HEK293 (cell line): ENCODE results near the gene ARHGAP26.
A peak's percentile ranks its signal among the peaks of the same experiment; 100 is the strongest.

Source experiments
- CTCF ChIA-PET: fragments of 350-600 bp; formaldehyde crosslinking; extraction: SDS; loops from one replicate; lab custom pipeline; 2021; ENCODE audit warnings: antibody characterized with exemption; lab: Yijun Ruan, JAX
- POLR2A ChIA-PET: fragments of 300-600 bp; formaldehyde crosslinking; extraction: SDS; loops from one replicate; lab custom pipeline; 2020; ENCODE audit warnings: antibody characterized with exemption, inconsistent platforms; lab: Yijun Ruan, JAX
- H3K27ac ChIP-seq: fragments of 200-500 bp; sonication (Bioruptor generic); 2 replicates; pipeline ENCODE4 v1.5.1; 2014; ENCODE audit warnings: low read depth, low read length, control low read depth, inconsistent platforms; ENCODE audit errors: extremely low read depth
- H3K36me3 ChIP-seq, 2 experiments: fragments of 200-500 bp in 1 of 2; sonication (Bioruptor generic) in 1 of 2; 1 replicate in 1 of 2; 2 replicates in 1 of 2; pipeline ENCODE4 v1.5.1; 2014 to 2017; ENCODE audit warnings: inconsistent platforms in 2 of 2, low read length in 2 of 2; ENCODE audit not compliant: control insufficient read depth in 2 of 2, insufficient read depth in 1 of 2
- H3K4me1 ChIP-seq: fragments of 200-500 bp; sonication (Bioruptor generic); 2 replicates; pipeline ENCODE4 v1.5.1; 2014; ENCODE audit warnings: mild to moderate bottlenecking, low read length, inconsistent platforms; ENCODE audit not compliant: control insufficient read depth, insufficient read depth
- H3K4me3 ChIP-seq: 2 replicates; pipeline ENCODE4 v1.5.1; 2011; ENCODE audit warnings: low read depth, mild to moderate bottlenecking, control low read depth, low read length, moderate library complexity
- H3K9me3 ChIP-seq: fragments of 200-500 bp; sonication (Bioruptor generic); 2 replicates; pipeline ENCODE4 v1.5.1; 2014; ENCODE audit warnings: low read depth, low read length, inconsistent platforms; ENCODE audit not compliant: control insufficient read depth, insufficient read depth
- SP2 ChIP-seq: fragments of 450-650 bp; formaldehyde crosslinking; IDR thresholded peaks from 2 replicates; pipeline ENCODE4 v1.5.1; 2016; ENCODE audit warnings: missing biosample characterization, missing genetic modification characterization
- ZBTB48 ChIP-seq: fragments of 450-650 bp; formaldehyde crosslinking; IDR thresholded peaks from 2 replicates; pipeline ENCODE4 v1.5.1; 2016; ENCODE audit warnings: missing biosample characterization, missing genetic modification characterization
- ZNF138 ChIP-seq: fragments of 450-650 bp; formaldehyde crosslinking; IDR thresholded peaks from 2 replicates; pipeline ENCODE4 v1.5.1; 2016; ENCODE audit warnings: missing biosample characterization, missing genetic modification characterization, borderline replicate concordance
- ZNF146 ChIP-seq: fragments of 450-650 bp; formaldehyde crosslinking; IDR thresholded peaks from 2 replicates; pipeline ENCODE4 v1.5.1; 2016; ENCODE audit warnings: missing biosample characterization, missing genetic modification characterization
- ZNF16 ChIP-seq: fragments of 450-650 bp; formaldehyde crosslinking; IDR thresholded peaks from 2 replicates; pipeline ENCODE4 v1.5.1; 2016; ENCODE audit warnings: low read depth, missing biosample characterization, missing genetic modification characterization
- ZNF354C ChIP-seq: fragments of 450-650 bp; formaldehyde crosslinking; IDR thresholded peaks from 2 replicates; pipeline ENCODE4 v1.5.1; 2016; ENCODE audit warnings: missing biosample characterization, missing genetic modification characterization, low read depth, borderline replicate concordance
- ZNF48 ChIP-seq: fragments of 450-650 bp; formaldehyde crosslinking; IDR thresholded peaks from 2 replicates; pipeline ENCODE4 v1.5.1; 2016; ENCODE audit warnings: missing biosample characterization, missing genetic modification characterization
- ZNF529 ChIP-seq: fragments of 450-650 bp; formaldehyde crosslinking; IDR thresholded peaks from 2 replicates; pipeline ENCODE4 v1.5.1; 2017; ENCODE audit warnings: missing genetic modification characterization, missing biosample characterization; ENCODE audit not compliant: insufficient replicate concordance
- ZNF629 ChIP-seq: fragments of 450-650 bp; formaldehyde crosslinking; IDR thresholded peaks from 2 replicates; pipeline ENCODE4 v1.5.1; 2017; ENCODE audit warnings: missing biosample characterization, missing genetic modification characterization
- ZNF768 ChIP-seq: fragments of 450-650 bp; formaldehyde crosslinking; IDR thresholded peaks from 2 replicates; pipeline ENCODE4 v1.5.1; 2018; ENCODE audit warnings: missing biosample characterization, mild to moderate bottlenecking, missing genetic modification characterization
- TF ChIP-seq, protein P1 (sequence below): fragments of 450-650 bp; formaldehyde crosslinking; IDR thresholded peaks from 2 replicates; pipeline ENCODE4 v1.5.1; 2016; ENCODE audit warnings: missing biosample characterization, missing genetic modification characterization
- TF ChIP-seq, protein P2 (sequence below): fragments of 450-650 bp; formaldehyde crosslinking; IDR thresholded peaks from 2 replicates; pipeline ENCODE4 v1.5.1; 2017; ENCODE audit warnings: missing biosample characterization, mild to moderate bottlenecking, missing genetic modification characterization, moderate library complexity

The ARHGAP26 gene

DNA sequence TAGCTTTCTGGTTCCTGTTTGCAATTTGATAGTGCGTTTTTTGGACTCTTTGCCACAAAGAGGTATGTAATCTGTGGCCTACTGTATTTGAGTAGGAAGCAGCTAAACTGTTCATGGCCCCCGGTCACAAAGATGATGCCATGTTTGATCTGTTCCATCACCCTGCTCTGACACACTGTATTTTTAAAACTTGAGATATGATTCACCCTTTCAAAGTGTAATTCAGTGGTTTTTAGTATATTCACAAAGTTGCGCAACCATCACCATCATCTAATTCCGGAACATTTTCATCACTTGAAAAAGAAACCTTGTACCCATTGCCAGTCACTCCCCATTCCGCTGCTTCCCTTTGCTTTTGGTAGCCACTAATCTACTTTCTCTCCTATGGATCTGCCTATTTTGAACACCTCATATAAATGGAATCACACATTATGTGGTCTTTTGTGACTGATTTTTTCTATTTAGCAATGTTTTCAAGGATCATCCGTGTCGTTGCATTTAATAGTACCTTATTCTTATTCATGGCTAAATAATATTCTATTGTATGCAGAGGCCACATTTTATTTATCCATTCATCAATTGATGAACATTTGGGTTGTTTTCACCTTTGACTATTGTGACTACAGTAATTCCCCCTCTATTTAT lies 491.7 kb downstream of the ARHGAP26 start:
- ChIA-PET CTCF (no interaction called here), POLR2A (no interaction called here)
- H3K4me3 ChIP-seq = no peak overlapping the region
- no peak overlapping the region for H3K27ac ChIP-seq
- H3K4me1 ChIP-seq = no peaks in the 10 kb centered on the region
- no peaks in the 10 kb centered on the region for H3K9me3 ChIP-seq
- TF ChIP-seq ZNF48 (tag by site-specific recombination) = no peak
- peak; percentile 7; the same call in 1 of the 2 replicates for TF ChIP-seq ZNF146 (tag by site-specific recombination)
- no peaks in the 10 kb centered on the region for H3K36me3 ChIP-seq

DNA sequence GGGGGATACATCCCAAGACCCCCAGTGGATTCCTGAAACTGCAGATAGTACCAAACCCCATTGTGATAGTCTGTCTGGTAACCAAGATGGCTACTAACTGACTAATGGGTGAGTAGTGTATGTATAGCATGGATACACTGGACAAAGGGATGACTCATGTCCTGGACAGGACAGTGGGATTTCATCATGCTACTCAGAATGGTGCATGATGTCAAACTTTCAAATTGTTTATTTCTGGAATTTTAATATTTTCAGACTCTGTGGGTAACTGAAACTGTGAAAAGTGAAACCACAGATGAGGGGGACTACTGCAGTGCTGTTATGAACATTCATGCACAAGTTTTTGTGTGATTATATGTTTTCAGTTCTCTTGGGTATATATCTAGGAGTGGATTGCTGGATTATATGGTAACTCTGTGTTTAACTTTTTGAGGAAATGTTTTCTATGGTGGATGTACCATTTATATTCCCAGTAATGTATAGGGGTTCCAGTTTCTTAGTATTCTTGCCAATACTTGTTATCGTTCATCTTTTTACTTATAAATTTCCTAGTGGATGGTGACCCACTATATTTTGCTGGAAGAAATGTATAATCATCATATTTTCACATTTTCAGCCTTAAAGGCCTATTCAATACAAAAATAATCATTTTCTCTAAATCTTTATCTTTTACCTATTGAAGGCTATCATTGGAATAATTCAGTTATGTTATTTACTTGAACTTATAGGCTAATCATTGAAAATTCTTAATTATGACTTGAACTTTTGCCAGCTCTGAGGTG lies 492.4 kb downstream of the ARHGAP26 start:
- ChIA-PET CTCF (no interaction called here), POLR2A (no interaction called here)
- Histone ChIP-seq H3K9me3 (no peaks in the 10 kb centered on the region), H3K27ac (no peak overlapping the region), H3K4me3 (no peak overlapping the region), H3K4me1 (no peaks in the 10 kb centered on the region), H3K36me3 (no peaks in the 10 kb centered on the region)
- no peak for TF ChIP-seq ZNF16 (tag by site-specific recombination)
- no peak for TF ChIP-seq ZNF529
- 0 out of 2 replicates have a peak, but pooled peaks have one; percentile 1 for TF ChIP-seq ZNF146 (tag by site-specific recombination)
- no peak for TF ChIP-seq ZNF138
- TF ChIP-seq ZNF629 (tag by site-specific recombination) = peak; percentile 22; the same call in 1 of the 2 replicates
- TF ChIP-seq, protein P1, sequence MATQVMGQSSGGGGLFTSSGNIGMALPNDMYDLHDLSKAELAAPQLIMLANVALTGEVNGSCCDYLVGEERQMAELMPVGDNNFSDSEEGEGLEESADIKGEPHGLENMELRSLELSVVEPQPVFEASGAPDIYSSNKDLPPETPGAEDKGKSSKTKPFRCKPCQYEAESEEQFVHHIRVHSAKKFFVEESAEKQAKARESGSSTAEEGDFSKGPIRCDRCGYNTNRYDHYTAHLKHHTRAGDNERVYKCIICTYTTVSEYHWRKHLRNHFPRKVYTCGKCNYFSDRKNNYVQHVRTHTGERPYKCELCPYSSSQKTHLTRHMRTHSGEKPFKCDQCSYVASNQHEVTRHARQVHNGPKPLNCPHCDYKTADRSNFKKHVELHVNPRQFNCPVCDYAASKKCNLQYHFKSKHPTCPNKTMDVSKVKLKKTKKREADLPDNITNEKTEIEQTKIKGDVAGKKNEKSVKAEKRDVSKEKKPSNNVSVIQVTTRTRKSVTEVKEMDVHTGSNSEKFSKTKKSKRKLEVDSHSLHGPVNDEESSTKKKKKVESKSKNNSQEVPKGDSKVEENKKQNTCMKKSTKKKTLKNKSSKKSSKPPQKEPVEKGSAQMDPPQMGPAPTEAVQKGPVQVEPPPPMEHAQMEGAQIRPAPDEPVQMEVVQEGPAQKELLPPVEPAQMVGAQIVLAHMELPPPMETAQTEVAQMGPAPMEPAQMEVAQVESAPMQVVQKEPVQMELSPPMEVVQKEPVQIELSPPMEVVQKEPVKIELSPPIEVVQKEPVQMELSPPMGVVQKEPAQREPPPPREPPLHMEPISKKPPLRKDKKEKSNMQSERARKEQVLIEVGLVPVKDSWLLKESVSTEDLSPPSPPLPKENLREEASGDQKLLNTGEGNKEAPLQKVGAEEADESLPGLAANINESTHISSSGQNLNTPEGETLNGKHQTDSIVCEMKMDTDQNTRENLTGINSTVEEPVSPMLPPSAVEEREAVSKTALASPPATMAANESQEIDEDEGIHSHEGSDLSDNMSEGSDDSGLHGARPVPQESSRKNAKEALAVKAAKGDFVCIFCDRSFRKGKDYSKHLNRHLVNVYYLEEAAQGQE (tag by site-specific recombination) = no peak

DNA sequence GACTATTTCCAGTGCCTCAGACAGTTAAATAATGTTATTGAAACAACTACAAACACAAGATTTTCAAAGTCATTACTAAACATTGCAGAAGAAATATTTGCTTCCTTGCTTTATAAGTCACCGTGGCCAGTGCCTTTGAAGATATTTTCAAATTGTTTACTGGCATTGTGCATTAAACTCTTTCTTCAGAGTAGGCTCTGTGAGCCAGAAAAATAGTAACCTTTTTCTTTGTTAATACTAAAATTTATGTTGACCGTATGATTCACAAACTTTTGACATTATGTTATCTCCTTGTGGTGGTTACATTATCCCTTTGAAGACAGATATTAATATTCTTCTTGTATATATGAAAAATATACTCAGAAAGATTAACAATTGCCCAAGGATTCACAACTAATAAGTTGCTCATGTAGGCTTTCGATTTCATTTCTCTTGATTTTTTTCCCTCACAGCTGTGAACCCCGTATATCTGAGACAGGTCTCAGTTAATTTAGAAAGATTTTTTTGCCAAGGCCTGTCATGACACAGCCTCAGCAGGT lies 493.2 kb downstream of the ARHGAP26 start:
- Histone ChIP-seq H3K27ac (no peak overlapping the region), H3K36me3 (no peaks in the 10 kb centered on the region), H3K9me3 (no peaks in the 10 kb centered on the region), H3K4me1 (no peaks in the 10 kb centered on the region), H3K4me3 (no peak overlapping the region)
- ChIA-PET POLR2A (no interaction called here), CTCF (no interaction called here)
- TF ChIP-seq SP2 (tag by site-specific recombination) (no peak), ZBTB48 (tag by site-specific recombination) (no peak), ZNF768 (tag by site-specific recombination) (no peak), ZNF354C (tag by site-specific recombination) (no peak)
- TF ChIP-seq, protein P2, sequence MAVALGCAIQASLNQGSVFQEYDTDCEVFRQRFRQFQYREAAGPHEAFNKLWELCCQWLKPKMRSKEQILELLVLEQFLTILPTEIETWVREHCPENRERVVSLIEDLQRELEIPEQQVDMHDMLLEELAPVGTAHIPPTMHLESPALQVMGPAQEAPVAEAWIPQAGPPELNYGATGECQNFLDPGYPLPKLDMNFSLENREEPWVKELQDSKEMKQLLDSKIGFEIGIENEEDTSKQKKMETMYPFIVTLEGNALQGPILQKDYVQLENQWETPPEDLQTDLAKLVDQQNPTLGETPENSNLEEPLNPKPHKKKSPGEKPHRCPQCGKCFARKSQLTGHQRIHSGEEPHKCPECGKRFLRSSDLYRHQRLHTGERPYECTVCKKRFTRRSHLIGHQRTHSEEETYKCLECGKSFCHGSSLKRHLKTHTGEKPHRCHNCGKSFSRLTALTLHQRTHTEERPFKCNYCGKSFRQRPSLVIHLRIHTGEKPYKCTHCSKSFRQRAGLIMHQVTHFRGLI (tag by site-specific recombination) = no peak
